HG03066 (cell line): Measurements from ENCODE around the gene ZNF337.
"Not testable (repeated sequence)": the region's sequence is repeated elsewhere in the genome, so short reads cannot be mapped to it uniquely, and the experiment has no call there.

ENCODE experiments used
- ATAC-seq: cut with Tn5 transposase; IDR thresholded peaks from one replicate; pipeline ENCODE4 v1.9.1; 2021; ENCODE audit warnings: low read depth; ENCODE audit not compliant: unreplicated experiment

The ZNF337 gene

GRCh38 chr20:25696371-25697131 is at the start of gene ZNF337:
ZNF337 (minus strand) TSS chr20:25696853; CDS start chr20:25686417, 10,436 bp downstream.
- ATAC-seq: peak; percentile 94

- ATAC-seq: no peak
Observed at GRCh38 chr20:25745738-25746137, 49.1 kb upstream of the ZNF337 start.

GRCh38 chr20:25745100-25745499 is 48.4 kb upstream of the ZNF337 start:
- ATAC-seq: no peak

GRCh38 chr20:25744261-25744660 is 47.6 kb upstream of the ZNF337 start:
- ATAC-seq: no peak

- ATAC-seq: no peak
Observed at GRCh38 chr20:25741088-25741487, 44.4 kb upstream of the ZNF337 start.

- ATAC-seq: no peak
Observed at GRCh38 chr20:25739615-25740320, 43.1 kb upstream of the ZNF337 start.

- no peak for ATAC-seq
Observed at GRCh38 chr20:25738198-25738597, 41.5 kb upstream of the ZNF337 start.

GRCh38 chr20:25733903-25734302 is 37.2 kb upstream of the ZNF337 start:
- ATAC-seq: no peak

GRCh38 chr20:25730862-25731261 is 34.2 kb upstream of the ZNF337 start:
- no peak for ATAC-seq

- ATAC-seq: no peak
Observed at GRCh38 chr20:25726357-25726756, 29.7 kb upstream of the ZNF337 start.

GRCh38 chr20:25725639-25726038 is 29.0 kb upstream of the ZNF337 start:
- no peak for ATAC-seq

- no peak for ATAC-seq
Observed at GRCh38 chr20:25723975-25724374, 27.3 kb upstream of the ZNF337 start.

GRCh38 chr20:25720285-25720684 is 23.6 kb upstream of the ZNF337 start:
- no peak for ATAC-seq

GRCh38 chr20:25718896-25719809 is 22.5 kb upstream of the ZNF337 start:
- ATAC-seq: not testable (repeated sequence)

GRCh38 chr20:25707695-25708094 is 11.0 kb upstream of the ZNF337 start:
- ATAC-seq: no peak

- ATAC-seq: no peak
Observed at GRCh38 chr20:25706793-25707192, 10.1 kb upstream of the ZNF337 start.

GRCh38 chr20:25705830-25706351 is 9.2 kb upstream of the ZNF337 start:
- ATAC-seq: no peak

- ATAC-seq: not testable (repeated sequence)
Observed at GRCh38 chr20:25704303-25704702, 7.7 kb upstream of the ZNF337 start.

GRCh38 chr20:25700835-25701234 is 4.2 kb upstream of the ZNF337 start:
- ATAC-seq: not testable (repeated sequence)

GRCh38 chr20:25699914-25700313 is 3.3 kb upstream of the ZNF337 start:
- no peak for ATAC-seq

GRCh38 chr20:25697132-25697446 is 436 bp upstream of the ZNF337 start:
- ATAC-seq: no peak
